Stimulated activated CD4-positive, alpha-beta T cell treated with anti-CD3 and anti-CD28 coated beads, Interleukin-15, amount 100 ng/mL, for 1 hour (primary cell): ENCODE results near the gene L3MBTL4.
"Not testable (repeated sequence)": the region's sequence is repeated elsewhere in the genome, so short reads cannot be mapped to it uniquely, and the experiment has no call there.

ENCODE experiments used
- DNase-seq, 2 donors: peaks; one replicate each; pipeline ENCODE4 v3.0.0-alpha.2; 2020; ENCODE audit warnings: low read depth in 1 of 2, low spot score in 1 of 2

Gene L3MBTL4

DNA sequence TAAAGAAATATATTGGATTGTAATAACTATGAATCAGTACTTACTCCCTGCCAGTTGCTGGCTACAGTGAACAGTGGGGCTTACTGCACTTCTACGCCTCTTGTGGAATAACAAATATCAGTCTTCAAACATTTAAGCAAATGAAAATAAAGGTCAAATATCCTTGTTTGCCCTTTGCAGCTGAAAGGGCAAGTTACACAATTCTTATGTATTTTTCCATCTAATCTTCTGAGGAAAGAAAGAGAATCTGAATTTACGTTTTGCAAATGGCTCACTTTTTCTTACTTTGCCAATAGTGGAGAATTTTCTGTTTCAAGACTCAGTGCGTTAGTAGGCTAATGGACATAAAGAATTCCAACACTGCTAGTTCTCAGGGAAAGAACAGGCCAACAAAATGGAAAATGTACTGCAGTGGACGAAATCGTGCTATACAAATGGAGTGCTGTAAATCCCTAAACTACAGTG lies 362.2 kb downstream of the L3MBTL4 start:
- DNase-seq = no peak

DNA sequence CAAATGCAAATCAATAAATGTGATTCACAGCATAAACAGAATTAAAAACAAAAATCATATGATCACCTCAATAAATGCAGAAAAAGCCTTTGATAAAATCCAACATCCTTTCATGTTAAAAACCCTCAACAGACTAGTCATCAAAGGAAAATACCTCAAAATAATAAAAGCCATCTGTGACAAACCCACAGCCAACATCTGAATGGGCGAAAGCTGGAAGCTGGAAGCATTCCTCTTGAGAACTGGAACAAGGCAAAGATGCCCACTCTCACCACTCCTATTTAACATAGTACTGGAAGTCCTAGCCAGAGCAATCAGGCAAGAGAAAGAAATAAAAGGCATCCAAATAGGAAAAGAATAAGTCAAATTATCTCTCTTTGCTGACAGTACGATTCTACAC lies 367.1 kb downstream of the L3MBTL4 start:
- DNase-seq = not testable (repeated sequence)

DNA sequence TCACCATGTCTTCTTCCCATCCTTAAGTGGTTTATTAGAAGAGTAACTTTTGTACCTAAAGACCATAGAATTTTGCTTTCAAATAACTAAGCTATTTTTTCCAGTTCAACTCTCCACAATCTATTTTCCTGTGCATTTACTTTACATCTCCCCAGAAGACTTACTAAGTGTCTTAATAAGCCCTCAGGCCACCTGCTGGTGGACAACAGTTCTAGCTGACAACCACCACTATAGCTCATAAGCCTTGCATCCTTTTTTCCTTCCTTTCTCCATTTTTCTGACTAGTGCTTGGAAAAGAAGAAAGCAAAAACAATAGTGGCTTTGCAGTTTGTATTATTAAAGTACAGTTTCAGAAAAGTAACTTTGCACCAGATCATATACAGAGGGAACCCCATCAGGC lies 369.9 kb downstream of the L3MBTL4 start:
- DNase-seq = no peak

DNA sequence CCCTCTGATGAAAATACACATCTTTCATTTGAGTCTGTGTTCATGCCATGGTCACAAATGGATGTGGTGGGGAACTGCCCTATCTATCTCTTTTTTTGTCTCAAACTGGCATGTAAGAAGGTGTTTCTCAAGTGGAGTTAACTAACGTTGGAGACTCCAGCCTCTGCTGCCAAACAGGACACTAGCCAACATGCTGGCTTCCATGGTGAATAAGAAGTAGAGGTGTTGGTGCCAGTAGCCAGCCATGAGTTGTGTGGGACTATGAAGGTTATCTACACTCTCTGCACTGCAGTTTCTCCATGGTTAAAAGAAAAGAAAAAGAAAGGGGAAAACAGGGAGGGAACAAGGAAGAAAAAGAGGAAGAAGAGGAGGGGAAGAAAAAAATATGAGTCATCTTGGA lies 370.4 kb downstream of the L3MBTL4 start:
- DNase-seq = no peak

DNA sequence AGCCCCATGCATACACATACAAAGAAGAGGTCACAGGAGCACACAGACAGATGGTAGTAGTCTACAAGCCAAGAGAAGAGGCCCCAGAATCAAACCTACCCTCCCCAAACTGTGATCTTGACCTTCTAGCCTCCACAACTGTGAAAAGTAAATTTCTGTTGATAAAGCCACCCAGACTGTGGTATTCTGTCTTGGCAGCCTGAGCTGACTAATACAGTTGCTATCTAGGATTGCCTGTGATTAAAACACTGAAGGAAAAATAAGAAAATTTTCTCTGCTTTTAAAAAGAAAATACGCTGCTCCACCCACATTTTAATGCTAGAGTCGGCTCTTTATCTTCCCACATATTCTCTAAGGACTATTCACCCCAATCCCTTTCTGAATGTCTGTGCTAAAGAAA lies 375.7 kb downstream of the L3MBTL4 start:
- no peak for DNase-seq

DNA sequence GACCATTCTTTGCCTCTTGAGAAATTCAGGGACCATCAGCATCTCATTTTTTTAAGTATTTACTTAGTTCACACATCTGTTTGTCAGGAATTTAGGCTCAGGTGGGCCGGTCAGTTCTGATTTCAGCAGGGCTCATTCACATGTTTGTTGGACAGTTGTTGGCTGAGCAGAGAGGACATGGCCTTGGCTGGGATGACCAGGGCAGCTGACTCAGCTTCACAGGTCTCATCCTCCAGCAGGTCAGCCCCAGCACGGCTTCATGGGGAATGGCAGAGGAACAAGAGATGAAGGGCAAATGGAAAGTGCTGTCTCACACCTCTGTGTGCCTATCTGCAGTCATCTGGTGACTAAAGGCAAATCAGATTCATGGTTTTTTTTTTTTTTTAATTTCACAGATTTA lies 383.3 kb downstream of the L3MBTL4 start:
- no peak for DNase-seq

DNA sequence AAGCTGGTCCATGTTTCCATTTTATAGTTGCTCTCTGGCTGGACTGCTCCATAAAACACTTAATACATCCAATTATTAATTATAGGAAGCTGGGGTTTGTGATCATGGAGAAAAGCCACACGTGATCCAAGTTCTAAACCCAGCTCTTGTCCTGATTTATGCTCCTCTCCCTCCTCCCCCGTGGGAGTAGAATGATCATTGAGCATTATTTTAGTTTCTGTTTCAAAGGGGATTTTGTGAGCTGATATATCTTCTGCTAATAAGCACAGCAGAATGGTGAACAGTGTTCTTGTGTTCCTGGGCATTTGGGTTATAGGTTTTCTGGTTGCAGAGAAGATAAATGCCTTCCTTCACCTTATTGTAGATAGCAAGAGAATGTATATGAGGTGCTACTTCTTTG lies 383.7 kb downstream of the L3MBTL4 start:
- DNase-seq = no peak

DNA sequence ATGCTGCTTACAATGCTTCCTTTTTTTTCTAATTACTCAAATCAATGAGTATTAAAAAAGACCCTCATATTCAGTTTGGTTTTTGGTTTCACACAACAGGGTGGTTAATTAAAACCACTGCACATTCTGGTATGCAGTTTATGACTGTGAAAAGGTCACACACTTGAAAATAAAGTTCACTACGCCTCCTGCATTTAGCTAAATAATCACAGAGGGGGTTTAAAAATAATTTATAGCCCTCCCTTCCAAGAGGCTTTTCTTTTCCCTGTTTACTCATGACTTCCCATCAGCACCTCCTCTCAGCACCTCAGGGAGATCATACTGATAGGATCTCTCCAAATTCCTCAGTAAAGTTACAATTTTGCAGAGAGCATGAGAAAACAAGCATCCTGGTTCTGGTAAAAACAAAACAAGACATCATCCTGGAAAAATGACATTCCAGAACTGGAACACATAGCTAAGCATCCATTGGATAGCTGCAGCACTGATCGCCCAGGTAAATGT lies 389.9 kb downstream of the L3MBTL4 start:
- DNase-seq = no peak

DNA sequence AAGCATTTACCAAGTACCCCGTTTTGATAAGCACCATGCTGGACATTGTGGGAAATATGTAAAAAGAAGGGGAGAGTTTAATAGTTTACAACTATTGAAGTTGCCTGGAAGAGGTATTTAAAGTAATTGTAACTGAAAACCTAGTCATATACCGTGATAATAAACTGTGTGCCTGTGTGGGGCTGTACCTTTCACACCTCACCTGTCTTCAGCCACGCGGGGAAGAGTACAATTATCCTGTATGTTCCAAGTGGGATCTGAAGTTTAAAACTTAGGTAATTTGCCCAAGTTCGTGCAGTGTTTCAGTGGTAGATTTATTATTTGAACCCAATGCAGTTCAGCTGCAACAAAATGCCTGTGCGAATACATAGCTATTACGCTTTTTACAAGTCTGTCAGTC lies 391.2 kb downstream of the L3MBTL4 start:
- no peak for DNase-seq

DNA sequence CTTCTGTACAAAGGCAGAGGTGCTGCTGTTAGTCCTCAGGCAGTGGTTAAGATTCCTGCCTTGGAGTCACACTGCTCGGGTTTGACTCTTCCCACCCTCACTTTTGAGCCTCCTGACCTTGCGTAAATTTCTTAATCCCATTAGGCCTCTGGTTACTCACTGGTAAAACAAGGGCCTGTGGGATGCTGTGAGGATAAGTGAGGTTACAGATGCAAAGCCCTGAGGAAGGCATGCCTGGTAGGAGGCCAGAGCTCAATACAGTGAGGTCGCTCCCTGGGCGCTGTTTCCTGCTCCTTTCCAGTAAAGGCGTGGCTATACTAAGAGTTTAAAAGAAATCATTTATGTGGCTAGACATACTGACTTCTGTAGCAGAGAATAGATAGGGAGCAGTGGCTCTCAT lies 391.9 kb downstream of the L3MBTL4 start:
- DNase-seq = no peak

DNA sequence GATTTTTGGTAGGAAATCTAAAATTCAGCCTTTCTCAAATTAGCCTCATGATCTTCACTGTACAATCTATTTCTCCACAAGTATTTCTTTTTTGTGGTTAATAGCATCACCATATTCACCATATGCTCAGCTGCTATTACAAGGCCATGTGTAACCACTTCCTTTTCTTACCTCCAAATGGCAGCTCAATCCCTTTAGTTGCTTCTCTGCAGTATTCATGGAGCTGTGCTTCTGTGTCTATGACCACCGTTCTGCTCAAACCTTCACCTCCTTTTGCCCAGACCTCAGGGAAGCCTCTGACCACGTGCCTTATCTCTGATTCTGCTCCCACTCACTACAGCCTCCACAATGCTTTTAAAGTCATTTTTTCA lies 392.7 kb downstream of the L3MBTL4 start:
- no peak for DNase-seq

DNA sequence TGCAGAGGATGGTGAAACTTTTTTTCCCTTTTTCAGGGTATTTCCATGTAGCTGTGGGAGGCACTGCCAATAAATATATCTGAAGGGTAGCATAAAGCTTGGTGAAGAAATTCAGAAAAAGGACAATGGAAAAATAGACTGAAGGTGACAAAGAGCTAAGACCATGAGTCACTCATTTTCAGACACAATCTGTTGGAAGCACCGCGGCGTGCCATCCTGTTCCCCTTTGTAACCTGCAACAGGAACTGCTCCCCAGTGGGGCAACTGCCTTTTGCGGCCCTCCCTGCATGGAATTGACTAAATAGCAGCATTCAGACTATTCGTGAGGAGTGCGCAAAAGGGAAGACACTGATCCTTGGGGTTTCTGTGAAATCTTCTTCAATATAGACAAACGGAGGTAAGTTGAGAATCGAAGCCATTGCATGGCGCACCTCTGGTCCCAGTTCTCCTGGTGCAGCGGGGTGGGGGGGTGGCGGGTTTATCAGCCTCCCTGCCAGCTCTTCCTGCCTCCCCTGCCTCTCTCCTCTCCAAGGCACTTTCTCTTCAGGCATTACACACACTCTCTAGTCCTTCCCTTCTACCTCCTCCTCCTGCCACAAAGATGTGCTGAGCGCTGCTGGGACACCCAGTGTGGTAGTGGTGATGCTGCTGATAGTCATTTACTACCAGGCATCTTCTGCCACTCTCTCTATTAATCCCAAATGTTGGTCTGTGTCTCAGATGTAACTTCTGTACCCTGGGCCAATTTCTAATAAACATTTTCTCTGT lies 393.2 kb downstream of the L3MBTL4 start:
- no peak for DNase-seq

DNA sequence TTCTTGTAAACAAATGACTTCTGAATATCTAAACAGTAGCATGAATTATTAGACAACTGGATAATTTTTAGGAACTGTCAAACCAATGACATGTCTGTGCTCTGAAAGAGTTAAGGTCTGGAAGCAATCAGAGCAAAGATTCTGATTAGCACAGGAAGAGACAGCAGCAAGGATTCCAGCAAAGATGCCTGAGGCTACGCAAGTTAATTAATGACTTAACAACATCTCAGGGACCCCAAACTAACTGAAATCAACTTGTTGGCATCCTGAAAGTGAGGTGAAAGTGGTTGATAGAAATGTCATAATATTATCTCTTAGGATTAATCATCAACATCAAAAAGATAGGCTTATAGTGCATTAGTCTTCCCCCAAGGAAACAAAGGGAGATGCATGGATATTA lies 396.0 kb downstream of the L3MBTL4 start:
- no peak for DNase-seq

DNA sequence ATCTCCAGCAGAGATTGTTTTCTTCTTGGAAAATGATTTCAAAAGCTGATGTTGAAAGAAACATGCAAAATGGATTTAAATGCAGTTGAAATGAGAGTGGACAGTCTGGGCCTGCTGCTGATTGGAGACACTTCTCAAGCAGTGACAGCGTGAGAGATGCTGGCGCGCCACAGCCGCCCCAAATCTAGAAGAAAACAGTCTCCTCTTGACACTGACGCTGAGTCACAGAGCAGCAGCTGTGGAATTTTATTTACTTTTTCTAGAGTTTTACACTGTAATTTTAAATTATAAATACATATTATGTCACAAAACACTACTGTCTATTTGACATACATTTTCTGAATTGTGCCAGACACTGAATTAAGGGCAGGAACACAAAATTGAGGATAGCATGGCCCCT lies 397.5 kb downstream of the L3MBTL4 start:
- DNase-seq = no peak

DNA sequence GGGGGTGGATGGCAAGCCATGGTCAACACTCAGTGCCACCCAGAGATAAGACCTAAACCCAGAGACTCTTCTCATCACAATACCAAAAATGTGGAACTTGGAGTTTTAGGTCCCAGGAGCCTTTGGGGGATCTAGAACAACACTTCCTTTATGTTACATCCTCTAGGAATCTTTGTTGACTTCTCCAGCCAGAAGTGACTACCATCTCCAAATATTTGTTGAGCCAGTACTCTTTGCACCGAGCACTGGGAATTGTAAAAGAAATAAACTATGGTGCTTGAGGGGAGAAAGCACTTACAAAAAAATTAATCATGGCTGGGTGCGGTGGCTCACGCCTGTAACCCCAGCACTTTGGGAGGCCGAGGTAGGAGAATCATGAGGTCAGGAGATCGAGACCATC lies 399.3 kb downstream of the L3MBTL4 start:
- DNase-seq = no peak

DNA sequence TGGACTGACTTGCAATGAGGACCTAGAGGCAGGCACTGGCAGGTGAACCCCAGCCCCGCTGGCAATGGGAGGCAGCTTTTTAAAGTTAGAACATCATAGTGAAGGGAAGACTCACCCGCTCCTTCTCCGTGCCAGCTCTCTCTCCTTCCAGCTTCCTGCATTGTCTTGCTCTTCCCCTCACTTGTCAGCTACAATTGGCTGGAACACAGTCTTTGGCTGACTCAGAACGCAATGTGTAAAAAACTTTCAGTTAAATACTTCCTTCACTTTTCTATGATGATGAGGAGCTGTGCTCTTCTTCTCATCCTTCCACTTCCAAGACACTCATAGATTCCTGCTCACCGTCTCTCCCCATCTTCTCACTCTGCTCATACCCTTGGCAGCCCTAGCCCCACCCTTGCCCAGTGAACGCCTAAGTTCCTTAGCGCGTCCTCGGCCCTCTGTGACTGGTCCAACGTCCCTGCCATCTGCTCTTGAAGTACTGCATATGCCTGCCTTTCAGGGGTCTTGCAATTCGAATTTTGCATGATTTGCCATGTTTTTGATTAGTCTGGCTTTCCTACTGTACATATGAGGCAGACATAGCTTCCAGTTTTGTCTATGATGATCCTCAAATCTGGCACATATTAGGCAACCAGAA lies 401.4 kb downstream of the L3MBTL4 start:
- no peak for DNase-seq

DNA sequence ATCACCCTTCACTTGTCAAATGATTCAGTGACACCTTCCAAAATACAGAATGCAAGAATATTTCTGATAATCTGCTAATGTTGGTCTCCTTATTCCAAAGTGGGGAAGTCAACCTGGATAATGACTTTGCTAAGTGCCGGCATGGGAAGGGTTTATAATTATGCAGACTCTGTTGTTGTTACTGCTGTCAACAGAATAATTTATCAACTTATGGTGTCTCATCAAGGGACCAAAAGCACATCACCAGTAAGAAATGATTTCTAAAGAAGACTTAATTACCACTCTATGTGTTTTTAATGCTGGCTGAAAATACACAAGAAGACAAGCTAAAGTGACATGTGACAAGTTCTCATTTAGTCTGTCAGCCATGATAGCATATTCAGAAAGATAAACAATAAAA lies 403.8 kb downstream of the L3MBTL4 start:
- DNase-seq = no peak

DNA sequence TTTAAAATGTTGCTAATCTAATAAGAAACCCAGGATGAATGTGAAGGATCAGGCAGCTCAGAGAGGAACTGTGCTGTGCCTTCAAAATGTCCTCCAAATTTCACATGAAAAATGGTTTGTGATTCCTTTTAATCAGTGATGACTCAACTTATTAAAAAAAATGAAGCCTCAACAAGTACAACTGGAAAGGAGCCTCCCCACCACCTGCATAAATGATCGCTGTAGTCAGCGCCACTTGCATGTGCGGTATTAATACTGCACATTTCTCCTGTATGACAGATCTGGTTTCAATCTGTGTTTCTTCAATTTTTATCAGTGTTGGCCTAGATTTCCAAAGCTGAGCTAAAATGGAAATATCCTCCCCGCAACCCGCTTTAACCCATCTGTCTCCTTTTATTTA lies 404.4 kb downstream of the L3MBTL4 start:
- DNase-seq = no peak

DNA sequence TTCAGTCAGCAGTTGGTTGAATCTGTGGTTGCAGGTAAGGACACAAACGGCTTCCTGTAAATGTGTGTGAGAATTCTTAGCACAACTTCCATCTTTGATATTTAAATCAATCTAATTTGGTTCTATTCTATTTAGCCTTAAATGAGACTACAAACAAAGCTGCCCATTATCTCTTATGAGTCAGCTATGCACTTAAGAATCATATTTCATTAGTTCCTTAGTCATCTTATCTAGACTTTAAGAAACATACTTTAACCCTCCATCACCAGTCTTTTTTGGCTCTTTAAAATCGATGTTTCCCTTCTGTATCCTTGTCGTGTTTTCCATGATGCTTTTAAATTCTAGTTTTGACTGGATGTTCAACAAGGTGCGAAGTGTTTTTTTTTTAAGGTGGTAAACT lies 405.0 kb downstream of the L3MBTL4 start:
- DNase-seq = no peak

DNA sequence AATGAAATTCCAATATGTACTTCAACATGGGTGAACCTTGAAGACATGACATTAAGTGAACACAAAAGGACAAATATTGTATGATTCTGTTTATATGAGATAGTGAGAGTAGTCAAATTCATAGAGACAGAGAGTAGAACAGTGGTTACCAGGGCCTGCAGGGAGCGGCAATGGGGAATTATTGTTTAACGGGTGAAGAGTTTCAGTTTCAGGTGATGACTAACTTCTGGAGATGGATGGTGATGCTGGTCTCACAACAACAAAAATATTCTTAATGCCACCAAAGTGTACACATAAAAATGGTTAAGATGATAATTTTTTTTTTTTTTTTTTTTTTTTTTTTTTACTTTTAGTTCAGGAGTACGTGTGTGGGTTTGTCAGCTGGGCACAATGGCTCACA lies 410.0 kb downstream of the L3MBTL4 start:
- DNase-seq = no peak

DNA sequence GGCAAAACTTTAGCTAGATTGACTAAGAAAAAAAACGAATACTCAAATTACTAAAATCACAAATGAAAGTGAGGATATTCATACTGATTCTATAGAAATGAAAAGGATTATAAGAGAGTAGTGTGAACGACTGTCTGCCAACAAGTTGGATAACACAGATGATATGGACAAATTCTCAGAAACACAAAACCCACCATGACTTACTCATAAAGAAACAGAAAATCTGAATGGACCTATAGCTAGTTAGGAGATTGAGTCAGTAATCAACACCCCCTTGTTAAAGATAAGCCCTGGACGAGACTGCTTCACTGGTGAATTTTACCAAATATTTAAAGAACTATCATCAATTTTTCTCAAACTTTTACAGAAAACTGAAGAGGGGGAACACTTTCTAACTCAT lies 410.6 kb downstream of the L3MBTL4 start:
- DNase-seq = no peak

DNA sequence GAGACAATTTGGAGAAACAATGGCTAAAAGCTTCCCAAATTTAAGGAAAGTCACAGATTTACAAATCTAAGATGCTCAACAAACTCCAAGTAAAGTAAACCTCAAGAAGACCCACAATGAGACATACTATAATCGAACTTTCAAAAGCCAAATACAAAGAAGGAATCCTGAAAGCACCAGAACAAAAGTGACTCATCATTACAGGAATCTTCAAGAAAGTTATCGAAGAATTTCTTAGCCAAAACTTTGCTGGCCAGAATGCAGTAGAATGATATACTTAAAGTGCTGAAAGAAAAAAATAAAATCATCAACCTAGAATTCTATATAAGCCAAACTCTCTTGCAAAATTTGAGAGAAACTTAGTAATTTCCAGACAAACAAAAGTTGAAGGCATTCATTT lies 412.8 kb downstream of the L3MBTL4 start:
- DNase-seq = no peak

DNA sequence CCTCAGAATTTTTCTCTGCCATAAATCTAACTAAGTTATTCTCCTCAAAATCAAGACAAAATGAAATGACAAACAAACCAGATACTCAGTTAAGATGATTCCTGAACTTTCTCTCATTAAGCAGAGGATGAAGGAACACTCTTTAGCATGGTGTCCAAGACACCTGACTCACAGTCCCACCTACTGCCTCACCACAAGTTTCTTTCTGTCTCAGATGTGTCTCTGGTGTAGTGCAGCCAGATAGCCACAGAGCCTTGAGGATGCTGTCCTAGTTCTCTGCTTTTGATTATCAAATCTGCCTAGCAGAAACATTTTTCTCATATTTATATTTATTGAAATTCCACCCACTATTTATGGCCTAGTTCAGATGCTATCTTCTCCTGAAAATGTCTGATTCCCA lies 415.8 kb downstream of the L3MBTL4 start:
- DNase-seq = no peak
